Breast epithelium (tissue), 3 donors: ENCODE measurements around the gene MAP3K6.
"Not testable (repeated sequence)": the region's sequence is repeated elsewhere in the genome, so short reads cannot be mapped to it uniquely, and the experiment has no call there.

Experiments
- CTCF ChIP-seq, 3 donors: fragments of 450-650 bp; IDR thresholded peaks; one replicate each; pipeline ENCODE4 v1.5.1; 2016 to 2017; ENCODE audit warnings: antibody characterized with exemption in 3 of 3, mild to moderate bottlenecking in 3 of 3, moderate library complexity in 3 of 3
- POLR2A ChIP-seq: fragments of 450-650 bp; IDR thresholded peaks from one replicate; pipeline ENCODE4 v1.6.1; 2016; ENCODE audit warnings: antibody characterized with exemption, mild to moderate bottlenecking, moderate library complexity
- POLR2AphosphoS5 ChIP-seq, 3 donors: sonication (generic); formaldehyde crosslinking; IDR thresholded peaks; one replicate each; pipeline ENCODE4 v1.6.1; 2017; ENCODE audit warnings: antibody characterized with exemption in 3 of 3

- not testable (repeated sequence) for TF ChIP-seq CTCF (IDR thresholded peaks at IDR 0.05); POLR2A; POLR2AphosphoS5 (IDR thresholded peaks at IDR 0.05)
Observed at GRCh38 chr1:27384797-27385196, 18.0 kb upstream of the MAP3K6 start.
